ENCODE results near the gene HOXA9. TPM values are rescaled to one million over a fixed set of nuclear protein-coding genes. Genes with fewer than 3 reads are reported as not detected.

The HOXA9 gene
- total RNA-seq, 1 donor from 2014 or later: not detected

DNA sequence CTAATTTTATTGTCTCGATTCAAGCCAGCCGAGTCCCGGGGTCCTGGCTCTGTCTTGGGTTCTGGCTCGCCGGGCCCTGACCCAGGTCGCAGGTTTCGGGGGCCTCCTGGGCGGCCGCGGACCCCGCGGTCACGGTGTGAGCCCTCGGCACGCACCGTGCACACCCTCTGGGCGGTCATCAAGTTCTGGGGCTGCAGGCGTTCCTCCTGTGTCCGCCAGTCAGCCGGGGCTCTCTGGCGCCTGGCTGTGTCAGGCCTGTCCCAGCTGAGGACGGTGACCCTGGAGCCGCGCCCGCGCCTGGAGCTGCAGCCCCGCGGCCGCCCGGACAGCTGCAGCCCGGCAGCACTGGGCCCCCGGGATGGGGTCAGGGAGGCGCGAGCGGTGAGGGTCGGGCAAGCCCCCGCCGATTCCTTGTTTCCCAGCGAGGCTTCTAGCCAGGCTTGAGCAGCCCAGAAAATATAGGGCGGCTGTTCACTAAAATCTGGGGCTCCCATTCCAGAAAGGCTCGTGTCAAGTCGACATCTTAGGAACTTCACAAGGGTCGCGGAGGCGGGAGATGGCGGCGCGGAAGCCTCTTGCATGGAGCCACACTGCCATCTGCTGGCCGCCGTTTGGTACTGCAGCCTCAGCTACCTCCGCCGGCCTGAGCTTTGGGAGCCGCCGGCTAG, 4.7 kb downstream of the HOXA9 start:
- no peaks in the 10 kb centered on the region for H3K9me3 ChIP-seq
- peak overlapping the region; percentile 47 to 72 for H3K4me3 ChIP-seq
- DNase-seq (ENCODE audit: low spot score in 2 of 2): peak in 1 of 2 donors; percentile 93
- H3K4me1 ChIP-seq: no peaks in the 10 kb centered on the region
- TF ChIP-seq, protein P1, sequence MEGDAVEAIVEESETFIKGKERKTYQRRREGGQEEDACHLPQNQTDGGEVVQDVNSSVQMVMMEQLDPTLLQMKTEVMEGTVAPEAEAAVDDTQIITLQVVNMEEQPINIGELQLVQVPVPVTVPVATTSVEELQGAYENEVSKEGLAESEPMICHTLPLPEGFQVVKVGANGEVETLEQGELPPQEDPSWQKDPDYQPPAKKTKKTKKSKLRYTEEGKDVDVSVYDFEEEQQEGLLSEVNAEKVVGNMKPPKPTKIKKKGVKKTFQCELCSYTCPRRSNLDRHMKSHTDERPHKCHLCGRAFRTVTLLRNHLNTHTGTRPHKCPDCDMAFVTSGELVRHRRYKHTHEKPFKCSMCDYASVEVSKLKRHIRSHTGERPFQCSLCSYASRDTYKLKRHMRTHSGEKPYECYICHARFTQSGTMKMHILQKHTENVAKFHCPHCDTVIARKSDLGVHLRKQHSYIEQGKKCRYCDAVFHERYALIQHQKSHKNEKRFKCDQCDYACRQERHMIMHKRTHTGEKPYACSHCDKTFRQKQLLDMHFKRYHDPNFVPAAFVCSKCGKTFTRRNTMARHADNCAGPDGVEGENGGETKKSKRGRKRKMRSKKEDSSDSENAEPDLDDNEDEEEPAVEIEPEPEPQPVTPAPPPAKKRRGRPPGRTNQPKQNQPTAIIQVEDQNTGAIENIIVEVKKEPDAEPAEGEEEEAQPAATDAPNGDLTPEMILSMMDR (IDR thresholded peaks at IDR 0.05): peak; percentile 97 to 100 (median 99)
- intact Hi-C loops (cut with DNase I): loop anchor here (1.0 to 10.0 kb wide), 3 partner anchors 474 to 1266 kb away; no protein-coding TSS in a partner anchor
- no peaks in the 10 kb centered on the region for H3K36me3 ChIP-seq
- peak overlapping the region in 1 of 2 donors; percentile 51 for H3K27ac ChIP-seq
- H3K27me3 ChIP-seq: peaks cover 11% of the 10 kb centered on the region

DNA sequence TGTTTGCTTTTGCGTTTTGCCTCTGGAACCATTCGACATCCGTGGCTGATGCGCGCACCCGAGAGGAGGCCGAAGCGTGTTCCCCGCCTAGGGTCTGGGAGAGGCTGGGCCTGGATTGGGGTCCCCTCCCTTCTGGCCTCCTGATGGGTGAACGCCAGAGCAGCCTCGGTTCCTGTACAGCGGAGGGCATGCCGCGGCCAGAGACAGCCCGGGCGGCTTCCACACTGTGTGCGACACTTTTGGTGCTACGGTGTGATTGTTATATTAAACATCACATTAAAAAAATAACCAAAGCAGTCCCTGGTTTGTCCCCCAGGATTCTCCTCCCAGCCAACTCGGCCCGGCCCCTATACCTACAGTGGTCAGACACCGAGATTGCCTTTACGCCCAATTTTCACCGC, 5.2 kb downstream of the HOXA9 start:
- intact Hi-C loops (cut with DNase I): loop anchor here (2.0 to 10.0 kb wide), 2 partner anchors 473 to 1265 kb away; no protein-coding TSS in a partner anchor
- H3K9me3 ChIP-seq: no peaks in the 10 kb centered on the region
- H3K36me3 ChIP-seq: no peaks in the 10 kb centered on the region
- H3K4me3 ChIP-seq: peak overlapping the region; percentile 47 to 72
- H3K4me1 ChIP-seq: peaks cover 3 to 4% of the 10 kb centered on the region in 2 donors
- TF ChIP-seq, protein P1 (IDR thresholded peaks at IDR 0.05): no peak
- DNase-seq (ENCODE audit: low spot score in 2 of 2): peak in 1 of 2 donors; percentile 63
- H3K27me3 ChIP-seq: peaks cover 9% of the 10 kb centered on the region
- no peak overlapping the region for H3K27ac ChIP-seq

DNA sequence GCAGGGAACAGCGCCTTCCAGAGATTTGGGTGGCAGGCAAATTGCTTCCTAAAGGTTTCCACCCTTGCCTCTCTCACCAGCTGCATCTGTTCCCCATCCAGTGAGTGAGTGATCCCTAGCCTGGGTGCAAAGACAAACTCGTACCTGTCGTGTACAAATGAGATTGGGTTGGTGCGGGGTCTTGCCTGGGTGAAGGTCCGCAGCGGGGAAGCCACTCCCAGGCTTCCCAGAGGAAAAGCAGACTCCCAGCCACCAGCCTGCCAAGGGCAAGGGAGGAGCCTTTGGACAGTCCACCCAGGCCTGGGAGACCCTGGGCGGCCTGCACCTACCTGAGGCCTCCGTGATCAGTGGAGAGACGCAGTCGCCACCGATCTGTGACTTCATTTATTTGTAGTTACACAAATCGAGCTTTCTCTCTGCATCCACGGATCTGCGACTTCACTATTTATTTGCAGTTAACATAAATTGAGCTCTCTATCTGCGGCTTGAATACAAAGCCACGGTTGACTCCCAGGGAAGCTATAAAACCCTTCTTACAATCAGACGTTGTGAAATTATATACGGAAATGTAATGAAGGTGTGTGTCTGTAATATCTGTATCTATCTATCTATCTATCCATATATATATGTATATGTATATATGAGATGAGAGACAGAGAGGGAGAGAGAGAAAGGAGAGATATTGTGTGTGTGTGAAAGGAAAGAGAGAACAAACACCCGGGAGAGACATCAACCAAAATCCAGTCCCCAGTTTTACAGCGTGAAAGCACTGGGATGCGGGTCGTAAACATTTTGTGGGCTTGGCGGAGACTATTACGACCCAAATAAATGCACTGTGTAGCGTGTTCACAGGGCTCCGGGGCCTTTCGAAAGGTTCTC, 5.8 kb downstream of the HOXA9 start:
- peaks cover 3 to 5% of the 10 kb centered on the region in 2 donors for H3K4me1 ChIP-seq
- H3K9me3 ChIP-seq: no peaks in the 10 kb centered on the region
- DNase-seq (ENCODE audit: low spot score in 2 of 2): peak in 1 of 2 donors; percentile 62
- peaks cover 2% of the 10 kb centered on the region for H3K27me3 ChIP-seq
- no peak overlapping the region for H3K4me3 ChIP-seq
- H3K36me3 ChIP-seq: no peaks in the 10 kb centered on the region
- intact Hi-C loops (cut with DNase I): loop anchor here (2.0 to 10.0 kb wide), 3 partner anchors 473 to 1302 kb away; no protein-coding TSS in a partner anchor
- H3K27ac ChIP-seq: no peak overlapping the region
- TF ChIP-seq, protein P1 (IDR thresholded peaks at IDR 0.05): no peak

DNA sequence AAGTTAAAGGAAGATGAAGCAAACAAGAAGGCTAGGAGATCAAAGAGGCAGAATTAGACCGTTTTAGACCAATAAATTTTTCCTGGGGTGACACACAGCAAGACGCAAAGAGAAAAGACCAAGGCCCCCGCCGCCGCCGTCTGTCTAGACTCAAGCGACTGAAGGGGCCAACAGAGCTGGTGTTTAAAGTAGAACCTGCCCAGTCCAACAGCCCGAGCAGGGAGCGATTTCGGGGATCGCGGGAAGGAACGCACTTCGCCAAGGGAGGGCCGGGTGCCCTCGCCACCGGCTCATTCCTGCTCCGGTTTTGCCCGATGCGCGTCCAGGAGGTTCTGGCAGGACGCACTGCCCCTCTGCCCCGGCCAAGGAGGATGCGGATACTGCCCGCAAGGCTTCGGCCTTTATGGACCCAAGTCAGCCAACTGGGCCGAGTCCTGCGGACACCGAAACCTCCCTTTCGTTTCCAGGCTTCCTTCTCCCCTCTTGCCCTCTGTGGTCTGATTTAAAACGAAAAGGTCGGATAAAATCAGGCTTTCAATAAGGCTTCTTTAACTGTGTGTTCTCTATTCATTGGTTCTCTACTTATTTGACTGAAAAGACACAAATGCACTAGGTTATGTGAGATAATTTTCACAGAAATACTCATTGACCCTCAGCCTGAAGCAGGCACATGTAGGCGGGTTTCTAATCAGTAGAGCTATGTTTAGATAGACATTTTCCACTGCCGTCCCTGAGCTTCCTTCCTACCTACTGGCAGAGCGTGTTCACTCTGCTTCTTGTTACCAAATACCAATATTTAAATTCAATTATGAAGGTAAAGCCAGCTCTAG, 6.7 kb downstream of the HOXA9 start:
- TF ChIP-seq, protein P1 (IDR thresholded peaks at IDR 0.05): no peak
- DNase-seq (ENCODE audit: low spot score in 2 of 2): peak in 1 of 2 donors; percentile 58
- H3K27ac ChIP-seq: no peak overlapping the region
- no peaks in the 10 kb centered on the region for H3K27me3 ChIP-seq
- H3K4me1 ChIP-seq: peaks cover 3 to 5% of the 10 kb centered on the region in 2 donors
- H3K9me3 ChIP-seq: no peaks in the 10 kb centered on the region
- H3K4me3 ChIP-seq: no peak overlapping the region
- H3K36me3 ChIP-seq: no peaks in the 10 kb centered on the region
- intact Hi-C loops (cut with DNase I): loop anchor here (5.0 kb wide), 1 partner anchor 1301 kb away; no protein-coding TSS in a partner anchor
